ENCODE results near the gene SEMA5B. TPM values are rescaled to one million over a fixed set of nuclear protein-coding genes. Genes with fewer than 3 reads are reported as not detected.

Gene SEMA5B
- total RNA-seq, 1 experiment from 2014 or later, result not detected

DNA sequence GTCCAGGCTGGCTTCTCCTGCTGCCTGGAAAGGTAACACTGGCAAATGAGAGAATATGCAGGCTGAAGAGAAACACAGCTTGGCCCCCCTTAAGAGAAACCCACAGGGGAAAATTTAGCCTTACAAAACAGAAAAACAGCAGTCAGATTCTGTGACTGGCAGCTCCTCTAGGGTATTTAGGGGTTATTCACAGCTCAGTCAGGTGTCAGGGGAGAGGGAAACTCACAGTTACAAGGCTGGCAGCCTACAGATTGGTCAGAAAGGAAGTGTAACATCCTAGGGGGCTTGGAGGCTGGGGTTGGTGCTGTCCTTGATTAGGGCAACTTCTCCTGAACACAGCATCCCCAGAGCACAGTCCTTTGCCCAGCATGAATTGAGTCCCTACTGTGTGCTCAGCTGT, 81.4 kb downstream of the SEMA5B start:
- DNase-seq, result no peak
- H2AFZ ChIP-seq, result no peak overlapping the region
- no peaks in the 10 kb centered on the region for H3K79me2 ChIP-seq (ENCODE audit: low read depth)
- ChIA-PET POLR2A (ENCODE audit: unreplicated experiment) (no interaction called here), CTCF (interaction anchor here (1.8 kb wide), 1 partner anchor 82 kb away, joined by 14 read pairs; the partner anchor contains the start of gene SEMA5B)
- no peak overlapping the region for H3K27ac ChIP-seq
- H4K20me1 ChIP-seq (ENCODE audit: insufficient read depth), result no peaks in the 10 kb centered on the region
- H3K4me1 ChIP-seq (replicated peaks; ENCODE audit: insufficient read depth), result peaks cover 37% of the 10 kb centered on the region
- TF ChIP-seq, protein P1, sequence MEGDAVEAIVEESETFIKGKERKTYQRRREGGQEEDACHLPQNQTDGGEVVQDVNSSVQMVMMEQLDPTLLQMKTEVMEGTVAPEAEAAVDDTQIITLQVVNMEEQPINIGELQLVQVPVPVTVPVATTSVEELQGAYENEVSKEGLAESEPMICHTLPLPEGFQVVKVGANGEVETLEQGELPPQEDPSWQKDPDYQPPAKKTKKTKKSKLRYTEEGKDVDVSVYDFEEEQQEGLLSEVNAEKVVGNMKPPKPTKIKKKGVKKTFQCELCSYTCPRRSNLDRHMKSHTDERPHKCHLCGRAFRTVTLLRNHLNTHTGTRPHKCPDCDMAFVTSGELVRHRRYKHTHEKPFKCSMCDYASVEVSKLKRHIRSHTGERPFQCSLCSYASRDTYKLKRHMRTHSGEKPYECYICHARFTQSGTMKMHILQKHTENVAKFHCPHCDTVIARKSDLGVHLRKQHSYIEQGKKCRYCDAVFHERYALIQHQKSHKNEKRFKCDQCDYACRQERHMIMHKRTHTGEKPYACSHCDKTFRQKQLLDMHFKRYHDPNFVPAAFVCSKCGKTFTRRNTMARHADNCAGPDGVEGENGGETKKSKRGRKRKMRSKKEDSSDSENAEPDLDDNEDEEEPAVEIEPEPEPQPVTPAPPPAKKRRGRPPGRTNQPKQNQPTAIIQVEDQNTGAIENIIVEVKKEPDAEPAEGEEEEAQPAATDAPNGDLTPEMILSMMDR (conservative IDR thresholded peaks at IDR 0.05), result no peak
- TF ChIP-seq EZH2 (IDR thresholded peaks at IDR 0.05; ENCODE audit: low read depth), result no peak
- no peaks in the 10 kb centered on the region for H3K9me3 ChIP-seq (ENCODE audit: insufficient read depth, low read depth)
- H3K9me2 ChIP-seq (ENCODE audit: insufficient read depth), result no peaks in the 10 kb centered on the region
- H3K4me2 ChIP-seq, result no peak overlapping the region
- no peak overlapping the region for H3K4me3 ChIP-seq
- no TSS peak for BruUV-seq (replicated peaks)
- intact Hi-C loops (cut with micrococcal nuclease; ENCODE audit: unreplicated experiment), result loop anchor here (10.0 kb wide), 1 partner anchor 551 kb away; no protein-coding TSS in a partner anchor
- H3F3A ChIP-seq (ENCODE audit: insufficient read depth, low read depth), result peaks cover 5% of the 10 kb centered on the region; the same call in 1 of the 2 replicates
- H3K36me3 ChIP-seq (ENCODE audit: low read depth), result no peaks in the 10 kb centered on the region
- H3K27me3 ChIP-seq (ENCODE audit: insufficient read depth, low read depth), result no peaks in the 10 kb centered on the region

DNA sequence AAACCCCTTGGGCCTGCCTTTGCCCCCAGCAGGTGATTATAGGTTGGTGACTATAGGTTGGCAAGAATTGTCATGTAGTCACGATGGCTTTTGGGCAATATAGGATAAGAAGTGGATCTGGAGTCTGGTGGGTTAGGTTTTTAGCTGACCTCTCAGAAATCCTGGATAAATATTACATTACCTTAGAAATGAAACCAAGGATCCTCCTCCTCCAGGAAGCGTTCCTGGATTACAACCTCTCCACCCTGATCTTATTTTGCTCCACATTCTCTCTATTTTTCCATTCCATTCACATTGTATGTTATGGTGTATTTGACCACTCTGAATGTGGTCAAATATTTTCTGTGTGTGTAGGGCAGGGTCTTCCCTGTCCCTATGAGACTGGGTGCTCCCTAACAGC, 82.3 kb downstream of the SEMA5B start:
- BruUV-seq (replicated peaks), result no TSS peak
- TF ChIP-seq EZH2 (IDR thresholded peaks at IDR 0.05; ENCODE audit: low read depth), result no peak
- TF ChIP-seq, protein P1 (conservative IDR thresholded peaks at IDR 0.05), result no peak
- no peaks in the 10 kb centered on the region for H4K20me1 ChIP-seq (ENCODE audit: insufficient read depth)
- no peak overlapping the region for H2AFZ ChIP-seq
- H3K27me3 ChIP-seq (ENCODE audit: insufficient read depth, low read depth), result no peaks in the 10 kb centered on the region
- no peaks in the 10 kb centered on the region for H3K79me2 ChIP-seq (ENCODE audit: low read depth)
- H3K27ac ChIP-seq, result no peak overlapping the region
- intact Hi-C loops (cut with micrococcal nuclease; ENCODE audit: unreplicated experiment), result loop anchor here (10.0 kb wide), 1 partner anchor 550 kb away; no protein-coding TSS in a partner anchor
- POLR2A ChIA-PET (ENCODE audit: unreplicated experiment), result no interaction called here
- no peak for DNase-seq
- H3K4me1 ChIP-seq (replicated peaks; ENCODE audit: insufficient read depth), result peaks cover 37% of the 10 kb centered on the region
- peaks cover 5% of the 10 kb centered on the region; the same call in 1 of the 2 replicates for H3F3A ChIP-seq (ENCODE audit: insufficient read depth, low read depth)
- H3K4me3 ChIP-seq, result no peak overlapping the region
- H3K4me2 ChIP-seq, result no peak overlapping the region
- no peaks in the 10 kb centered on the region for H3K9me2 ChIP-seq (ENCODE audit: insufficient read depth)
- no peaks in the 10 kb centered on the region for H3K9me3 ChIP-seq (ENCODE audit: insufficient read depth, low read depth)
- H3K36me3 ChIP-seq (ENCODE audit: low read depth), result no peaks in the 10 kb centered on the region
- CTCF ChIA-PET, result interaction anchor here (0.5 to 1.8 kb wide), 2 partner anchors 19 to 83 kb away, joined by 6 to 14 read pairs; partner anchors contain the start of gene SEMA5B

DNA sequence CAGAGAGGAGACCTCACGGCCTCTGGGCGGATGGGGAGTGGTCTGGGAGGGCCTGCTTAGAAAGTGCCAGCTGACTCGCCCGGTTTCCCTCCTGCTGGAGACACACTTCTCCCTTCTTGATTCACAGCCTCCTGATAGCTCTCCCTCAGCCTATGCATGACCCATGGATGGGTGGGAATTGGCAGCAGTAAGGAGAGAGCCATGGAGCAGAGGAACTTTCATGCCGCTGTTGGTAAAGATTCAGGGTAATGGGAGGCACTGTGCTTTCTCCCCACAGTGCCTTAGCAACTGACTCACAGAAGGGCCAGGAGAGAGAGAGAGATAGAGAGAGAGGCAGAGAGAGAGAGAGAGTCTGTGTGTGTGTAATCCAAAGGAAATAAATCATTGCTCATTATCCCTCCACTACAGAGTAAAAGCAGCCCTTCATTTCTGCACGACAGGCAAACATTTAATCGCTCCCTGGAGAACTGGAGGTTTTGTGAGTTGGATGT, 82.8 kb downstream of the SEMA5B start:
- Histone ChIP-seq H3K4me2 (no peak overlapping the region), H3K27ac (no peak overlapping the region), H4K20me1 (ENCODE audit: insufficient read depth) (no peaks in the 10 kb centered on the region), H2AFZ (no peak overlapping the region), H3K9me3 (ENCODE audit: insufficient read depth, low read depth) (no peaks in the 10 kb centered on the region), H3K4me1 (replicated peaks; ENCODE audit: insufficient read depth) (peaks cover 37% of the 10 kb centered on the region), H3F3A (ENCODE audit: insufficient read depth, low read depth) (peaks cover 5% of the 10 kb centered on the region; the same call in 1 of the 2 replicates), H3K36me3 (ENCODE audit: low read depth) (no peaks in the 10 kb centered on the region), H3K4me3 (no peak overlapping the region), H3K27me3 (ENCODE audit: insufficient read depth, low read depth) (no peaks in the 10 kb centered on the region), H3K9me2 (ENCODE audit: insufficient read depth) (no peaks in the 10 kb centered on the region), H3K79me2 (ENCODE audit: low read depth) (no peaks in the 10 kb centered on the region)
- TF ChIP-seq EZH2 (IDR thresholded peaks at IDR 0.05; ENCODE audit: low read depth), result no peak
- TF ChIP-seq, protein P1 (conservative IDR thresholded peaks at IDR 0.05), result no peak
- CTCF ChIA-PET, result no interaction called here
- no TSS peak for BruUV-seq (replicated peaks)
- POLR2A ChIA-PET (ENCODE audit: unreplicated experiment), result no interaction called here
- intact Hi-C loops (cut with micrococcal nuclease; ENCODE audit: unreplicated experiment), result loop anchor here (5.0 to 10.0 kb wide), 4 partner anchors 192 to 613 kb away; partner anchors contain the start of gene PARP14
- DNase-seq, result no peak

All from PC-9 (cell line).